ENCODE results near the gene LRRC7. TPM values are rescaled to one million over a fixed set of nuclear protein-coding genes. Genes with fewer than 3 reads are reported as not detected.

LRRC7 gene
- total RNA-seq, 1 donor from 2014 or later: 7.8 TPM

- no peak overlapping the region for H3K27ac Mint-ChIP-seq
- H3K4me3 Mint-ChIP-seq (ENCODE audit: low read depth): no peak overlapping the region
Measured at GRCh38 chr1:69645477-69645876, 77.8 kb downstream of the LRRC7 start.

GRCh38 chr1:69648486-69648885 is 80.8 kb downstream of the LRRC7 start:
- Mint-ChIP-seq H3K27me3 (no peaks in the 10 kb centered on the region), H3K36me3 (ENCODE audit: insufficient read depth) (no peaks in the 10 kb centered on the region), H3K9me3 (ENCODE audit: low read depth) (peaks cover 2% of the 10 kb centered on the region), H3K4me1 (ENCODE audit: low read depth) (peaks cover 4% of the 10 kb centered on the region), H3K4me3 (ENCODE audit: low read depth) (no peak overlapping the region), H3K27ac (no peak overlapping the region)
- TF ChIP-seq CTCF (IDR thresholded peaks at IDR 0.05; ENCODE audit: unreplicated experiment): no peak
- no peak for DNase-seq (ENCODE audit: low spot score, unreplicated experiment)

More at GRCh38 chr1:69645477-69645876, 77.8 kb downstream of the LRRC7 start:
- Mint-ChIP-seq H3K27me3 (no peaks in the 10 kb centered on the region), H3K9me3 (ENCODE audit: low read depth) (peaks cover 4% of the 10 kb centered on the region), H3K4me1 (ENCODE audit: low read depth) (peaks cover 4% of the 10 kb centered on the region), H3K36me3 (ENCODE audit: insufficient read depth) (no peaks in the 10 kb centered on the region)
- DNase-seq (ENCODE audit: low spot score, unreplicated experiment): no peak
- TF ChIP-seq CTCF (IDR thresholded peaks at IDR 0.05; ENCODE audit: unreplicated experiment): no peak

- H3K27me3 Mint-ChIP-seq: no peaks in the 10 kb centered on the region
- no peaks in the 10 kb centered on the region for H3K36me3 Mint-ChIP-seq (ENCODE audit: insufficient read depth)
- no peak overlapping the region for H3K27ac Mint-ChIP-seq
- no peak for TF ChIP-seq CTCF (IDR thresholded peaks at IDR 0.05; ENCODE audit: unreplicated experiment)
- H3K4me3 Mint-ChIP-seq (ENCODE audit: low read depth): no peak overlapping the region
- no peaks in the 10 kb centered on the region for H3K9me3 Mint-ChIP-seq (ENCODE audit: low read depth)
- H3K4me1 Mint-ChIP-seq (ENCODE audit: low read depth): peaks cover 4% of the 10 kb centered on the region
- DNase-seq (ENCODE audit: low spot score, unreplicated experiment): no peak
Measured at GRCh38 chr1:69649383-69649990, 81.8 kb downstream of the LRRC7 start.

- Mint-ChIP-seq H3K4me1 (ENCODE audit: low read depth) (peaks cover 1% of the 10 kb centered on the region), H3K9me3 (ENCODE audit: low read depth) (no peaks in the 10 kb centered on the region), H3K27me3 (no peaks in the 10 kb centered on the region), H3K4me3 (ENCODE audit: low read depth) (no peak overlapping the region), H3K36me3 (ENCODE audit: insufficient read depth) (no peaks in the 10 kb centered on the region), H3K27ac (no peak overlapping the region)
- no peak for TF ChIP-seq CTCF (IDR thresholded peaks at IDR 0.05; ENCODE audit: unreplicated experiment)
- no peak for DNase-seq (ENCODE audit: low spot score, unreplicated experiment)
Measured at GRCh38 chr1:69650779-69651178, 83.1 kb downstream of the LRRC7 start.

- Mint-ChIP-seq H3K36me3 (ENCODE audit: insufficient read depth) (no peaks in the 10 kb centered on the region), H3K27ac (no peak overlapping the region), H3K4me3 (ENCODE audit: low read depth) (no peak overlapping the region), H3K27me3 (no peaks in the 10 kb centered on the region), H3K9me3 (ENCODE audit: low read depth) (no peaks in the 10 kb centered on the region), H3K4me1 (ENCODE audit: low read depth) (no peaks in the 10 kb centered on the region)
- no peak for DNase-seq (ENCODE audit: low spot score, unreplicated experiment)
- TF ChIP-seq CTCF (IDR thresholded peaks at IDR 0.05; ENCODE audit: unreplicated experiment): no peak
Measured at GRCh38 chr1:69651656-69652055, 83.9 kb downstream of the LRRC7 start.

Measured in progenitor cell of endocrine pancreas (in vitro differentiated cells).